GM23338 (cell line): ENCODE measurements around the gene USP15. TPM values are rescaled to one million over a fixed set of nuclear protein-coding genes. Genes with fewer than 3 reads are reported as not detected.

Experiments used
- ATAC-seq: fragments of 200-7000 bp; cut with Tn5 transposase; 3 replicates; pipeline ENCODE4 v1.9.1; 2020
- DNase-seq: peaks from one replicate; pipeline ENCODE4 v3.0.0-alpha.2; 2015; ENCODE audit warnings: low spot score
- H2AFZ ChIP-seq: fragments of 200-600 bp; sonication (generic); 2 replicates; pipeline ENCODE4 v1.8.0; 2016; ENCODE audit warnings: antibody characterized with exemption, mild to moderate bottlenecking, moderate library complexity
- H3F3A ChIP-seq: fragments of 200-600 bp; sonication (generic); replicated peaks from 2 replicates; pipeline ENCODE4 v1.8.0; 2017; ENCODE audit warnings: antibody characterized with exemption, mixed run types, low read depth
- H3K27ac ChIP-seq: fragments of 200-600 bp; sonication (generic); 2 replicates; pipeline ENCODE4 v1.6.1; 2016; ENCODE audit warnings: low read depth
- H3K27me3 ChIP-seq: fragments of 200-600 bp; sonication (generic); 2 replicates; pipeline ENCODE4 v1.8.0; 2016; ENCODE audit warnings: mild to moderate bottlenecking, mixed run types, moderate library complexity; ENCODE audit not compliant: insufficient read depth
- H3K36me3 ChIP-seq: fragments of 200-600 bp; sonication (generic); 2 replicates; pipeline ENCODE4 v1.8.0; 2016; ENCODE audit warnings: mild to moderate bottlenecking; ENCODE audit not compliant: insufficient read depth
- H3K4me1 ChIP-seq: fragments of 200-600 bp; sonication (generic); 2 replicates; pipeline ENCODE4 v1.8.0; 2016; ENCODE audit warnings: mild to moderate bottlenecking, moderate library complexity; ENCODE audit not compliant: insufficient read depth
- H3K4me2 ChIP-seq: fragments of 200-600 bp; sonication (generic); 2 replicates; pipeline ENCODE4 v1.7.1; 2017; ENCODE audit warnings: mixed run types
- H3K4me3 ChIP-seq: fragments of 200-600 bp; sonication (generic); 2 replicates; pipeline ENCODE4 v1.6.1; 2016; ENCODE audit warnings: mixed run types
- H3K79me2 ChIP-seq: fragments of 200-600 bp; sonication (generic); replicated peaks from 2 replicates; pipeline ENCODE4 v1.8.0; 2017; ENCODE audit warnings: mild to moderate bottlenecking; ENCODE audit not compliant: insufficient read depth
- H3K9me2 ChIP-seq: fragments of 200-600 bp; sonication (generic); 2 replicates; pipeline ENCODE4 v1.8.0; 2017; ENCODE audit not compliant: insufficient read depth
- H4K20me1 ChIP-seq: fragments of 200-600 bp; sonication (generic); replicated peaks from 2 replicates; pipeline ENCODE4 v1.8.0; 2017; ENCODE audit warnings: mild to moderate bottlenecking; ENCODE audit not compliant: insufficient read depth
- H3K27ac Mint-ChIP-seq: 2 replicates; pipeline ENCODE4 v1.8.0; 2020; ENCODE audit warnings: inconsistent platforms, mild to moderate bottlenecking, moderate library complexity, mixed read lengths
- H3K27me3 Mint-ChIP-seq: 3 replicates; pipeline ENCODE4 v1.8.0; 2022; ENCODE audit warnings: low read depth, mild to moderate bottlenecking, moderate library complexity, mixed read lengths, inconsistent platforms; ENCODE audit not compliant: insufficient read depth, poor library complexity
- H3K36me3 Mint-ChIP-seq: 3 replicates; pipeline ENCODE4 v1.8.0; 2021; ENCODE audit warnings: low read depth, mild to moderate bottlenecking, inconsistent platforms, moderate library complexity, mixed read lengths
- H3K4me1 Mint-ChIP-seq: 3 replicates; pipeline ENCODE4 v1.8.0; 2020; ENCODE audit warnings: mild to moderate bottlenecking, inconsistent platforms, mixed read lengths
- H3K4me3 Mint-ChIP-seq: 3 replicates; pipeline ENCODE4 v1.8.0; 2021; ENCODE audit warnings: moderate library complexity, mild to moderate bottlenecking, inconsistent platforms, mixed read lengths
- H3K9me3 Mint-ChIP-seq: 3 replicates; pipeline ENCODE4 v1.8.0; 2020; ENCODE audit warnings: moderate library complexity, mild to moderate bottlenecking, inconsistent platforms, mixed read lengths
- CREB1 ChIP-seq: fragments of 250-450 bp; sonication (Bioruptor Pico); IDR thresholded peaks from 2 replicates; pipeline ENCODE4 v1.5.0; 2020; ENCODE audit warnings: low read depth, mild to moderate bottlenecking, moderate library complexity
- EZH2 ChIP-seq: fragments of 200-600 bp; sonication (generic); IDR thresholded peaks from one replicate; pipeline ENCODE4 v1.8.0; 2017; ENCODE audit warnings: antibody characterized with exemption, mild to moderate bottlenecking, low read depth; ENCODE audit not compliant: unreplicated experiment
- JUNB ChIP-seq: IDR thresholded peaks from one replicate; pipeline ENCODE4 v1.6.1; 2016; ENCODE audit warnings: antibody characterized with exemption; ENCODE audit not compliant: unreplicated experiment
- NANOG ChIP-seq: IDR thresholded peaks from 2 replicates; pipeline ENCODE4 v1.6.1; 2016; ENCODE audit warnings: antibody characterized with exemption, borderline replicate concordance
- POLR2AphosphoS5 ChIP-seq: IDR thresholded peaks from 2 replicates; pipeline ENCODE4 v1.6.1; 2016; ENCODE audit warnings: antibody characterized with exemption, low read depth
- REST ChIP-seq: IDR thresholded peaks from one replicate; pipeline ENCODE4 v1.6.1; 2018; ENCODE audit warnings: antibody characterized with exemption; ENCODE audit not compliant: unreplicated experiment
- STAT1 ChIP-seq: IDR thresholded peaks from one replicate; pipeline ENCODE4 v1.6.1; 2016; ENCODE audit warnings: antibody characterized with exemption; ENCODE audit not compliant: unreplicated experiment
- ZNF114 ChIP-seq: fragments of 250-450 bp; sonication (Bioruptor Pico); IDR thresholded peaks from 2 replicates; pipeline ENCODE4 v1.5.0; 2020; ENCODE audit warnings: mild to moderate bottlenecking, moderate library complexity
- polyA plus RNA-seq: library from polyadenylated mRNA; unstranded; fragments of >200 nt; fragmentation: Nextera tagmentation; extraction: Ambion mirVana; gene quantifications from 2 replicates; pipeline ENCODE4 v1.2.1, GENCODE V29; 2016
- total RNA-seq: library from RNA; depleted of rRNA; stranded (reverse); fragments of >200 nt; shearing (Covaris generic); gene quantifications from 2 replicates; pipeline ENCODE4 v1.2.3, GENCODE V29; 2014
- TF ChIP-seq, protein P1 (sequence below): fragments of 250-450 bp; sonication (Bioruptor Pico); IDR thresholded peaks from 2 replicates; pipeline ENCODE4 v1.5.0; 2020; ENCODE audit warnings: mild to moderate bottlenecking, moderate library complexity
- TF ChIP-seq, protein P2 (sequence below), 2 experiments: fragments of 200-600 bp in 1 of 2; sonication (generic) in 1 of 2; conservative IDR thresholded peaks; 2 replicates each; pipeline versions ENCODE4 v1.5.1 to v1.6.1; 2016 to 2017; ENCODE audit warnings: antibody characterized with exemption in 2 of 2, low read depth in 2 of 2, mild to moderate bottlenecking in 2 of 2, moderate library complexity in 1 of 2

Gene USP15
- total and polyA plus RNA-seq, 2 experiments from 2014 or later, result 29.5 to 60.3 TPM

DNA sequence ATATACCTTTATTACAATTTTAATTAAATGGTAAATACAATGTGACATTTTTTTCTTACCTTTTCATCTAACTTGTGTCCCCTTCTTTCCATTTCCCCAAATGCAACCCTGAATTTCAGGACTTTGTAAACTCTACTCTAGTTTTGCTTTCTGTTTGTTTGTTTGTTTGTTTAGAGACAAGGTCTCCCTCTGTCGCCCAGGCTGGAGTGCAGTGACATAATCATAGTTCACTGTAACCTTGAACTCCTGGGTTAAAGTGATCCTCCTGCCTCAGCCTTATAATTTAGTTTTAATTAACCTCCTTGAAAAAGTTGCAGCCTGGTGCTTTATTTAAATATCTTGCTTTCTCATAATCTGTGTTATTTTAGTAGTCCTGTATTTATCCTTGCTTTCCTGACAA, 147.4 kb downstream of the USP15 start (continued):
- TF ChIP-seq, protein P1, sequence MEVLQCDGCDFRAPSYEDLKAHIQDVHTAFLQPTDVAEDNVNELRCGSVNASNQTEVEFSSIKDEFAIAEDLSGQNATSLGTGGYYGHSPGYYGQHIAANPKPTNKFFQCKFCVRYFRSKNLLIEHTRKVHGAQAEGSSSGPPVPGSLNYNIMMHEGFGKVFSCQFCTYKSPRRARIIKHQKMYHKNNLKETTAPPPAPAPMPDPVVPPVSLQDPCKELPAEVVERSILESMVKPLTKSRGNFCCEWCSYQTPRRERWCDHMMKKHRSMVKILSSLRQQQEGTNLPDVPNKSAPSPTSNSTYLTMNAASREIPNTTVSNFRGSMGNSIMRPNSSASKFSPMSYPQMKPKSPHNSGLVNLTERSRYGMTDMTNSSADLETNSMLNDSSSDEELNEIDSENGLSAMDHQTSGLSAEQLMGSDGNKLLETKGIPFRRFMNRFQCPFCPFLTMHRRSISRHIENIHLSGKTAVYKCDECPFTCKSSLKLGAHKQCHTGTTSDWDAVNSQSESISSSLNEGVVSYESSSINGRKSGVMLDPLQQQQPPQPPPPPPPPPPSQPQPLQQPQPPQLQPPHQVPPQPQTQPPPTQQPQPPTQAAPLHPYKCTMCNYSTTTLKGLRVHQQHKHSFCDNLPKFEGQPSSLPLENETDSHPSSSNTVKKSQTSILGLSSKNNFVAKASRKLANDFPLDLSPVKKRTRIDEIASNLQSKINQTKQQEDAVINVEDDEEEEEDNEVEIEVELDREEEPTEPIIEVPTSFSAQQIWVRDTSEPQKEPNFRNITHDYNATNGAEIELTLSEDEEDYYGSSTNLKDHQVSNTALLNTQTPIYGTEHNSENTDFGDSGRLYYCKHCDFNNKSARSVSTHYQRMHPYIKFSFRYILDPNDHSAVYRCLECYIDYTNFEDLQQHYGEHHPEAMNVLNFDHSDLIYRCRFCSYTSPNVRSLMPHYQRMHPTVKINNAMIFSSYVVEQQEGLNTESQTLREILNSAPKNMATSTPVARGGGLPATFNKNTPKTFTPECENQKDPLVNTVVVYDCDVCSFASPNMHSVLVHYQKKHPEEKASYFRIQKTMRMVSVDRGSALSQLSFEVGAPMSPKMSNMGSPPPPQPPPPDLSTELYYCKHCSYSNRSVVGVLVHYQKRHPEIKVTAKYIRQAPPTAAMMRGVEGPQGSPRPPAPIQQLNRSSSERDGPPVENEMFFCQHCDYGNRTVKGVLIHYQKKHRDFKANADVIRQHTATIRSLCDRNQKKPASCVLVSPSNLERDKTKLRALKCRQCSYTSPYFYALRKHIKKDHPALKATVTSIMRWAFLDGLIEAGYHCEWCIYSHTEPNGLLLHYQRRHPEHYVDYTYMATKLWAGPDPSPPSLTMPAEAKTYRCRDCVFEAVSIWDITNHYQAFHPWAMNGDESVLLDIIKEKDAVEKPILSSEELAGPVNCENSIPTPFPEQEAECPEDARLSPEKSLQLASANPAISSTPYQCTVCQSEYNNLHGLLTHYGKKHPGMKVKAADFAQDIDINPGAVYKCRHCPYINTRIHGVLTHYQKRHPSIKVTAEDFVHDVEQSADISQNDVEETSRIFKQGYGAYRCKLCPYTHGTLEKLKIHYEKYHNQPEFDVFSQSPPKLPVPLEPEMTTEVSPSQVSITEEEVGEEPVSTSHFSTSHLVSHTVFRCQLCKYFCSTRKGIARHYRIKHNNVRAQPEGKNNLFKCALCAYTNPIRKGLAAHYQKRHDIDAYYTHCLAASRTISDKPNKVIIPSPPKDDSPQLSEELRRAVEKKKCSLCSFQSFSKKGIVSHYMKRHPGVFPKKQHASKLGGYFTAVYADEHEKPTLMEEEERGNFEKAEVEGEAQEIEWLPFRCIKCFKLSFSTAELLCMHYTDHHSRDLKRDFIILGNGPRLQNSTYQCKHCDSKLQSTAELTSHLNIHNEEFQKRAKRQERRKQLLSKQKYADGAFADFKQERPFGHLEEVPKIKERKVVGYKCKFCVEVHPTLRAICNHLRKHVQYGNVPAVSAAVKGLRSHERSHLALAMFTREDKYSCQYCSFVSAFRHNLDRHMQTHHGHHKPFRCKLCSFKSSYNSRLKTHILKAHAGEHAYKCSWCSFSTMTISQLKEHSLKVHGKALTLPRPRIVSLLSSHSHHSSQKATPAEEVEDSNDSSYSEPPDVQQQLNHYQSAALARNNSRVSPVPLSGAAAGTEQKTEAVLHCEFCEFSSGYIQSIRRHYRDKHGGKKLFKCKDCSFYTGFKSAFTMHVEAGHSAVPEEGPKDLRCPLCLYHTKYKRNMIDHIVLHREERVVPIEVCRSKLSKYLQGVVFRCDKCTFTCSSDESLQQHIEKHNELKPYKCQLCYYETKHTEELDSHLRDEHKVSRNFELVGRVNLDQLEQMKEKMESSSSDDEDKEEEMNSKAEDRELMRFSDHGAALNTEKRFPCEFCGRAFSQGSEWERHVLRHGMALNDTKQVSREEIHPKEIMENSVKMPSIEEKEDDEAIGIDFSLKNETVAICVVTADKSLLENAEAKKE, result no peak

- no peak for TF ChIP-seq JUNB
- TF ChIP-seq POLR2AphosphoS5, result no peak
- no peak for TF ChIP-seq CREB1 (CRISPR knock-in tag)
- no peak for TF ChIP-seq NANOG
- Histone ChIP-seq H3K79me2 (no peaks in the 10 kb centered on the region), H3K36me3 (no peaks in the 10 kb centered on the region), H3F3A (no peaks in the 10 kb centered on the region), H3K4me3 (no peak overlapping the region), H3K9me2 (peaks cover 4% of the 10 kb centered on the region; the same call in 1 of the 2 replicates), H4K20me1 (no peaks in the 10 kb centered on the region), H3K4me2 (no peak overlapping the region), H3K4me1 (no peaks in the 10 kb centered on the region), H3K27ac (no peak overlapping the region), H3K27me3 (no peaks in the 10 kb centered on the region), H2AFZ (no peak overlapping the region)
- H3K4me3 Mint-ChIP-seq, result no peak overlapping the region
- H3K27ac Mint-ChIP-seq, result no peak overlapping the region
- no peaks in the 10 kb centered on the region for H3K4me1 Mint-ChIP-seq
- H3K36me3 Mint-ChIP-seq, result no peaks in the 10 kb centered on the region
- H3K27me3 Mint-ChIP-seq, result no peaks in the 10 kb centered on the region
- no peak for DNase-seq
- H3K9me3 Mint-ChIP-seq, result no peaks in the 10 kb centered on the region
- ATAC-seq, result no peak
These were observed 148.9 kb downstream of the USP15 start for GRCh38 chr12:62409068-62409467.

GRCh38 chr12:62414180-62414579, 154.0 kb downstream of the USP15 start:
- Histone ChIP-seq H3K4me3 (no peak overlapping the region), H3K27me3 (no peaks in the 10 kb centered on the region), H3K4me2 (no peak overlapping the region), H3K4me1 (no peaks in the 10 kb centered on the region), H3K27ac (no peak overlapping the region), H4K20me1 (no peaks in the 10 kb centered on the region), H3K36me3 (no peaks in the 10 kb centered on the region), H3K9me2 (peaks cover 10% of the 10 kb centered on the region; the same call in 1 of the 2 replicates), H2AFZ (no peak overlapping the region), H3F3A (no peaks in the 10 kb centered on the region), H3K79me2 (no peaks in the 10 kb centered on the region)
- Mint-ChIP-seq H3K4me1 (no peaks in the 10 kb centered on the region), H3K27me3 (no peaks in the 10 kb centered on the region), H3K4me3 (no peak overlapping the region), H3K9me3 (no peaks in the 10 kb centered on the region), H3K36me3 (no peaks in the 10 kb centered on the region), H3K27ac (no peak overlapping the region)
- DNase-seq (no peak), ATAC-seq (no peak)
- no peak for TF ChIP-seq NANOG
- no peak for TF ChIP-seq ZNF114 (CRISPR knock-in tag)
- TF ChIP-seq STAT1, result no peak
- TF ChIP-seq CREB1 (CRISPR knock-in tag), result no peak
- TF ChIP-seq REST, result no peak
- TF ChIP-seq EZH2, result no peak
- TF ChIP-seq, protein P2, sequence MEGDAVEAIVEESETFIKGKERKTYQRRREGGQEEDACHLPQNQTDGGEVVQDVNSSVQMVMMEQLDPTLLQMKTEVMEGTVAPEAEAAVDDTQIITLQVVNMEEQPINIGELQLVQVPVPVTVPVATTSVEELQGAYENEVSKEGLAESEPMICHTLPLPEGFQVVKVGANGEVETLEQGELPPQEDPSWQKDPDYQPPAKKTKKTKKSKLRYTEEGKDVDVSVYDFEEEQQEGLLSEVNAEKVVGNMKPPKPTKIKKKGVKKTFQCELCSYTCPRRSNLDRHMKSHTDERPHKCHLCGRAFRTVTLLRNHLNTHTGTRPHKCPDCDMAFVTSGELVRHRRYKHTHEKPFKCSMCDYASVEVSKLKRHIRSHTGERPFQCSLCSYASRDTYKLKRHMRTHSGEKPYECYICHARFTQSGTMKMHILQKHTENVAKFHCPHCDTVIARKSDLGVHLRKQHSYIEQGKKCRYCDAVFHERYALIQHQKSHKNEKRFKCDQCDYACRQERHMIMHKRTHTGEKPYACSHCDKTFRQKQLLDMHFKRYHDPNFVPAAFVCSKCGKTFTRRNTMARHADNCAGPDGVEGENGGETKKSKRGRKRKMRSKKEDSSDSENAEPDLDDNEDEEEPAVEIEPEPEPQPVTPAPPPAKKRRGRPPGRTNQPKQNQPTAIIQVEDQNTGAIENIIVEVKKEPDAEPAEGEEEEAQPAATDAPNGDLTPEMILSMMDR (conservative IDR thresholded peaks at IDR 0.05; ENCODE audit: low read depth in 2 of 2), result no peak
